Activated T-cell treated with anti-CD3 and anti-CD28 coated beads, Interleukin-2, amount 50 U/mL, for 24 hours (primary cell): ENCODE results near the gene OR6C65.
"Not testable (repeated sequence)": the region's sequence is repeated elsewhere in the genome, so short reads cannot be mapped to it uniquely, and the experiment has no call there.

Experiments used
- DNase-seq: peaks from one replicate; pipeline ENCODE4 v3.0.0-alpha.2; 2020
- H3K27ac Mint-ChIP-seq: 2 replicates; pipeline ENCODE4 v1.8.0; 2020; ENCODE audit warnings: mild to moderate bottlenecking, mixed read lengths
- H3K27me3 Mint-ChIP-seq: 2 replicates; pipeline ENCODE4 v1.8.0; 2020; ENCODE audit warnings: mixed read lengths
- H3K36me3 Mint-ChIP-seq: 2 replicates; pipeline ENCODE4 v1.8.0; 2020; ENCODE audit warnings: low read depth, mixed read lengths
- H3K4me1 Mint-ChIP-seq: 2 replicates; pipeline ENCODE4 v1.8.0; 2020; ENCODE audit warnings: low read depth, mixed read lengths
- H3K4me3 Mint-ChIP-seq: 2 replicates; pipeline ENCODE4 v1.8.0; 2020; ENCODE audit warnings: mild to moderate bottlenecking, moderate library complexity, mixed read lengths
- H3K9me3 Mint-ChIP-seq: 2 replicates; pipeline ENCODE4 v1.8.0; 2020; ENCODE audit warnings: mixed read lengths

Gene OR6C65

GRCh38 chr12:55400229-55400628 is at the start of gene OR6C65:
Gene OR6C65, plus strand, starts transcription at chr12:55400529. Its CDS starts 0 bp downstream, at chr12:55400529.
- no peaks in the 10 kb centered on the region for H3K9me3 Mint-ChIP-seq
- no peak for DNase-seq
- no peaks in the 10 kb centered on the region for H3K36me3 Mint-ChIP-seq
- peaks cover 26% of the 10 kb centered on the region for H3K27me3 Mint-ChIP-seq
- no peak within 1 kb of the TSS for H3K4me3 Mint-ChIP-seq
- no peaks in the 10 kb centered on the region for H3K4me1 Mint-ChIP-seq
- H3K27ac Mint-ChIP-seq, result no peak within 1 kb of the TSS

- H3K27me3 Mint-ChIP-seq, result peaks cover 29% of the 10 kb centered on the region
Measured at GRCh38 chr12:55355338-55355737, 45.0 kb upstream of the OR6C65 start.

GRCh38 chr12:55362675-55363074 is 37.7 kb upstream of the OR6C65 start, which contains the start of gene OR6C75:
Gene OR6C75, plus strand, starts transcription at chr12:55362975. Its CDS starts 2,136 bp downstream, at chr12:55365111.
- Mint-ChIP-seq H3K9me3 (no peaks in the 10 kb centered on the region), H3K36me3 (no peaks in the 10 kb centered on the region), H3K4me3 (no peak within 1 kb of the TSS), H3K27ac (no peak within 1 kb of the TSS), H3K27me3 (peaks cover 26% of the 10 kb centered on the region), H3K4me1 (no peaks in the 10 kb centered on the region)
- no peak for DNase-seq

More at GRCh38 chr12:55355338-55355737, 45.0 kb upstream of the OR6C65 start:
- not testable (repeated sequence) for DNase-seq, H3K4me3 Mint-ChIP-seq, H3K36me3 Mint-ChIP-seq, H3K4me1 Mint-ChIP-seq, H3K9me3 Mint-ChIP-seq, H3K27ac Mint-ChIP-seq

- Mint-ChIP-seq H3K36me3 (no peaks in the 10 kb centered on the region), H3K4me3 (no peak overlapping the region), H3K27ac (no peak overlapping the region), H3K4me1 (no peaks in the 10 kb centered on the region), H3K9me3 (no peaks in the 10 kb centered on the region), H3K27me3 (peaks cover 30% of the 10 kb centered on the region)
- no peak for DNase-seq
Measured at GRCh38 chr12:55365086-55365485, 35.2 kb upstream of the OR6C65 start.

- H3K4me1 Mint-ChIP-seq, result no peaks in the 10 kb centered on the region
- H3K36me3 Mint-ChIP-seq, result no peaks in the 10 kb centered on the region
- H3K27ac Mint-ChIP-seq, result no peak overlapping the region
- DNase-seq, result no peak
- peaks cover 14% of the 10 kb centered on the region for H3K27me3 Mint-ChIP-seq
- no peak overlapping the region for H3K4me3 Mint-ChIP-seq
- H3K9me3 Mint-ChIP-seq, result no peaks in the 10 kb centered on the region
Measured at GRCh38 chr12:55372521-55372920, 27.8 kb upstream of the OR6C65 start.

- no peak overlapping the region for H3K27ac Mint-ChIP-seq
- peaks cover 4% of the 10 kb centered on the region for H3K27me3 Mint-ChIP-seq
- no peaks in the 10 kb centered on the region for H3K9me3 Mint-ChIP-seq
- H3K36me3 Mint-ChIP-seq, result no peaks in the 10 kb centered on the region
- H3K4me1 Mint-ChIP-seq, result no peaks in the 10 kb centered on the region
- DNase-seq, result no peak
- no peak overlapping the region for H3K4me3 Mint-ChIP-seq
Measured at GRCh38 chr12:55385891-55386290, 14.4 kb upstream of the OR6C65 start.

- Mint-ChIP-seq H3K27me3 (peaks cover 5% of the 10 kb centered on the region), H3K9me3 (no peaks in the 10 kb centered on the region), H3K27ac (no peak overlapping the region), H3K36me3 (no peaks in the 10 kb centered on the region), H3K4me1 (no peaks in the 10 kb centered on the region), H3K4me3 (no peak overlapping the region)
- no peak for DNase-seq
Measured at GRCh38 chr12:55392032-55392795, 8.1 kb upstream of the OR6C65 start.

- H3K9me3 Mint-ChIP-seq, result no peaks in the 10 kb centered on the region
- H3K4me3 Mint-ChIP-seq, result no peak overlapping the region
- peaks cover 26% of the 10 kb centered on the region for H3K27me3 Mint-ChIP-seq
- no peak overlapping the region for H3K27ac Mint-ChIP-seq
- no peaks in the 10 kb centered on the region for H3K36me3 Mint-ChIP-seq
- no peak for DNase-seq
- no peaks in the 10 kb centered on the region for H3K4me1 Mint-ChIP-seq
Measured at GRCh38 chr12:55396326-55396725, 4.0 kb upstream of the OR6C65 start.

- Mint-ChIP-seq H3K36me3 (no peaks in the 10 kb centered on the region), H3K27ac (no peak overlapping the region), H3K4me1 (no peaks in the 10 kb centered on the region), H3K9me3 (no peaks in the 10 kb centered on the region), H3K27me3 (peaks cover 3% of the 10 kb centered on the region), H3K4me3 (no peak overlapping the region)
- no peak for DNase-seq
Measured at GRCh38 chr12:55407866-55408265, 7.5 kb downstream of the OR6C65 start.

GRCh38 chr12:55409133-55409532 is 8.8 kb downstream of the OR6C65 start:
- not testable (repeated sequence) for H3K4me1 Mint-ChIP-seq, H3K27me3 Mint-ChIP-seq, H3K9me3 Mint-ChIP-seq, H3K27ac Mint-ChIP-seq, H3K36me3 Mint-ChIP-seq, H3K4me3 Mint-ChIP-seq, DNase-seq

- not testable (repeated sequence) for DNase-seq, H3K36me3 Mint-ChIP-seq, H3K27ac Mint-ChIP-seq, H3K9me3 Mint-ChIP-seq, H3K4me1 Mint-ChIP-seq, H3K4me3 Mint-ChIP-seq
- H3K27me3 Mint-ChIP-seq, result peaks cover 32% of the 10 kb centered on the region
Measured at GRCh38 chr12:55412138-55412537, 11.8 kb downstream of the OR6C65 start.

- H3K36me3 Mint-ChIP-seq, H3K4me3 Mint-ChIP-seq, DNase-seq, H3K27ac Mint-ChIP-seq, H3K4me1 Mint-ChIP-seq, H3K9me3 Mint-ChIP-seq: not testable (repeated sequence)
- H3K27me3 Mint-ChIP-seq, result peaks cover 46% of the 10 kb centered on the region
Measured at GRCh38 chr12:55413498-55414388, 13.4 kb downstream of the OR6C65 start.

GRCh38 chr12:55414396-55414823 is 14.1 kb downstream of the OR6C65 start:
- H3K9me3 Mint-ChIP-seq, H3K4me3 Mint-ChIP-seq, H3K36me3 Mint-ChIP-seq, H3K4me1 Mint-ChIP-seq, DNase-seq, H3K27ac Mint-ChIP-seq: not testable (repeated sequence)
- H3K27me3 Mint-ChIP-seq, result peaks cover 50% of the 10 kb centered on the region

- H3K27ac Mint-ChIP-seq, H3K9me3 Mint-ChIP-seq, H3K36me3 Mint-ChIP-seq, DNase-seq, H3K4me1 Mint-ChIP-seq, H3K4me3 Mint-ChIP-seq: not testable (repeated sequence)
- peaks cover 55% of the 10 kb centered on the region for H3K27me3 Mint-ChIP-seq
Measured at GRCh38 chr12:55414889-55415288, 14.6 kb downstream of the OR6C65 start.

- no peak overlapping the region for H3K27ac Mint-ChIP-seq
- peaks cover 59% of the 10 kb centered on the region for H3K27me3 Mint-ChIP-seq
- DNase-seq, result no peak
- H3K36me3 Mint-ChIP-seq, result no peaks in the 10 kb centered on the region
- H3K4me3 Mint-ChIP-seq, result no peak overlapping the region
- no peaks in the 10 kb centered on the region for H3K9me3 Mint-ChIP-seq
- H3K4me1 Mint-ChIP-seq, result peaks cover 6% of the 10 kb centered on the region
Measured at GRCh38 chr12:55416961-55417360, 16.6 kb downstream of the OR6C65 start.
